Skin of body (tissue), 2 donors: ENCODE measurements around the gene ROR1. TPM values are rescaled to one million over a fixed set of nuclear protein-coding genes. Genes with fewer than 3 reads are reported as not detected.
"Not testable (repeated sequence)": the region's sequence is repeated elsewhere in the genome, so short reads cannot be mapped to it uniquely, and the experiment has no call there.

ENCODE experiments used
- DNase-seq: peaks from one replicate; lab custom pipeline; 2025; lab: John Stamatoyannopoulos, UW
- total RNA-seq: library from RNA; depleted of rRNA; stranded (reverse); fragments of >200 nt; gene quantifications from one replicate; pipeline ENCODE4 v1.2.3, GENCODE V29; 2014

Gene ROR1
- total RNA-seq, 1 donor from 2014 or later = 12.5 TPM

- no peak for DNase-seq
Observed at GRCh38 chr1:63822540-63822939, 48.7 kb downstream of the ROR1 start.

GRCh38 chr1:63824451-63824850 lies 50.6 kb downstream of the ROR1 start:
- no peak for DNase-seq

GRCh38 chr1:63825111-63825510 lies 51.3 kb downstream of the ROR1 start:
- DNase-seq = no peak

GRCh38 chr1:63826246-63826861 lies 52.5 kb downstream of the ROR1 start:
- not testable (repeated sequence) for DNase-seq

- DNase-seq = peak; percentile 39
Observed at GRCh38 chr1:63827411-63828321, 53.8 kb downstream of the ROR1 start.

- DNase-seq = no peak
Observed at GRCh38 chr1:63828322-63829044, 54.7 kb downstream of the ROR1 start.

- peak; percentile 79 for DNase-seq
Observed at GRCh38 chr1:63829349-63830327, 55.8 kb downstream of the ROR1 start.

- DNase-seq = no peak
Observed at GRCh38 chr1:63831409-63831808, 57.6 kb downstream of the ROR1 start.

GRCh38 chr1:63833363-63834119 lies 59.7 kb downstream of the ROR1 start:
- DNase-seq = peak; percentile 77

GRCh38 chr1:63835128-63835527 lies 61.3 kb downstream of the ROR1 start:
- DNase-seq = no peak

- no peak for DNase-seq
Observed at GRCh38 chr1:63836374-63836773, 62.6 kb downstream of the ROR1 start.

- DNase-seq = no peak
Observed at GRCh38 chr1:63836830-63837229, 63.0 kb downstream of the ROR1 start.

GRCh38 chr1:63843010-63843409 lies 69.2 kb downstream of the ROR1 start:
- no peak for DNase-seq

GRCh38 chr1:63843884-63844283 lies 70.1 kb downstream of the ROR1 start:
- no peak for DNase-seq

- no peak for DNase-seq
Observed at GRCh38 chr1:63845346-63845745, 71.5 kb downstream of the ROR1 start.

- no peak for DNase-seq
Observed at GRCh38 chr1:63847308-63847910, 73.6 kb downstream of the ROR1 start.

- DNase-seq = no peak
Observed at GRCh38 chr1:63848733-63849132, 74.9 kb downstream of the ROR1 start.

GRCh38 chr1:63849149-63849548 lies 75.3 kb downstream of the ROR1 start:
- DNase-seq = no peak

- no peak for DNase-seq
Observed at GRCh38 chr1:63854091-63854490, 80.3 kb downstream of the ROR1 start.

GRCh38 chr1:63855942-63856341 lies 82.1 kb downstream of the ROR1 start:
- DNase-seq = no peak
